Measurements from ENCODE around the gene PSENEN.

The PSENEN gene

DNA sequence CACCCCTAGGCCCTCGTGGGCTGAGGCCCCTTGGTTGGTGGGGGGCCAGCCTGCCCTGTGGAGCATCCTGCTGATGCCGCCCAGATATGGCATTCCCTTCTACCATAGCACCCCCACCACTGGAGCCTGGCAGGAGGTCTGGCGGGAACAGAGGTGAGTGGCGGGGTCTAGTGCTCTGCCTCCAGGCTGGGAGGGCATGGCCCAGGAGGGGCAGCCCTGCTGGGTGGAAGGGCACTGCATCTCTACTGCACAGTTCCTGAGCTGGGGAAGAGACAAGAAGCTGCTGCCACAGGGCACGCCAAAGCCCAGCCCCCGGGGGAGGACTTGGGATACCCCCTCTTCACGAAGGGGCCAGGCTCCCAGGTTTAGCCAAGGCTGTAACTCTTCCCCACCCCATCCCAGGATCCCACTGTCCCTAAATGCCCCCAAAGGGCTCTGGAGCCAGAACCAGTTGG is 30.1 kb upstream of the PSENEN start:
- TF ChIP-seq, protein P1, sequence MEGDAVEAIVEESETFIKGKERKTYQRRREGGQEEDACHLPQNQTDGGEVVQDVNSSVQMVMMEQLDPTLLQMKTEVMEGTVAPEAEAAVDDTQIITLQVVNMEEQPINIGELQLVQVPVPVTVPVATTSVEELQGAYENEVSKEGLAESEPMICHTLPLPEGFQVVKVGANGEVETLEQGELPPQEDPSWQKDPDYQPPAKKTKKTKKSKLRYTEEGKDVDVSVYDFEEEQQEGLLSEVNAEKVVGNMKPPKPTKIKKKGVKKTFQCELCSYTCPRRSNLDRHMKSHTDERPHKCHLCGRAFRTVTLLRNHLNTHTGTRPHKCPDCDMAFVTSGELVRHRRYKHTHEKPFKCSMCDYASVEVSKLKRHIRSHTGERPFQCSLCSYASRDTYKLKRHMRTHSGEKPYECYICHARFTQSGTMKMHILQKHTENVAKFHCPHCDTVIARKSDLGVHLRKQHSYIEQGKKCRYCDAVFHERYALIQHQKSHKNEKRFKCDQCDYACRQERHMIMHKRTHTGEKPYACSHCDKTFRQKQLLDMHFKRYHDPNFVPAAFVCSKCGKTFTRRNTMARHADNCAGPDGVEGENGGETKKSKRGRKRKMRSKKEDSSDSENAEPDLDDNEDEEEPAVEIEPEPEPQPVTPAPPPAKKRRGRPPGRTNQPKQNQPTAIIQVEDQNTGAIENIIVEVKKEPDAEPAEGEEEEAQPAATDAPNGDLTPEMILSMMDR (IDR thresholded peaks at IDR 0.05; ENCODE audit: low read depth, low read length): no peak
- no peak for DNase-seq (ENCODE audit: low read depth, low spot score)
- in situ Hi-C loops (cut with HindIII; ENCODE audit: low sequenced_read_pairs): no loop called here
- H3K4me3 ChIP-seq (ENCODE audit: low read depth, low read length): no peak overlapping the region

DNA sequence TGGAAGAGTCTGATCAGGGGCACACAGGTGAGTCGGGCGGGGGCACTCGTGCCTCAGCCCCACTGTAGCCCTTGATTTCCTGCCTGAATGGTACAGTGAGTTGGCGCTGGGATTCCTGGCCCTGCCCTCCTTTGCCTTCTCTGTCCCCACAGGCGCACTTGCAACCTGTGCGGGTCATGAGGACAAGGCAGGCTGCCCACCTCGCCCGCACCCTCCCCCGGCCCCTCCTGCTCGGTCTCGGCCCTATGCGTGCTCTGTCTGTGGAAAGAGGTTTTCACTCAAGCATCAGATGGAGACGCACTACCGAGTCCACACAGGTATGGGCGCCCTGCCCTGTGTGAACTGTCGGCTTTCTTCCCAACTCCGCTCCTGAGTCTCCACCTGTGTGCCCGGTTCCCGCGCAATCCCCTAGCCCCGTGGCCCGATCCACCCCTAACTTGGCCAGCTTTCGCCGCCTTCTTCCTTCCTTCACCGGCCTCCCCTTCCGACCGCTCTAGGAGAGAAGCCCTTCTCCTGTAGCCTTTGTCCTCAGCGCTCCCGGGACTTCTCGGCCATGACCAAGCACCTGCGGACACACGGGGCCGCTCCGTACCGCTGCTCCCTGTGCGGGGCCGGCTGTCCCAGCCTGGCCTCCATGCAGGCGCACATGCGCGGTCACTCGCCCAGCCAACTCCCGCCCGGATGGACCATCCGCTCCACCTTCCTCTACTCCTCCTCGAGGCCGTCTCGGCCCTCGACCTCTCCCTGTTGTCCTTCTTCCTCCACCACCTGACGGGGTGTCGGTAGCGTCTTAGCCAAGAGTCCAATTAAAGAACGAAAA is 29.3 kb upstream of the PSENEN start:
- no peak for DNase-seq (ENCODE audit: low read depth, low spot score)
- TF ChIP-seq, protein P1 (IDR thresholded peaks at IDR 0.05; ENCODE audit: low read depth, low read length): no peak
- H3K4me3 ChIP-seq (ENCODE audit: low read depth, low read length): peak overlapping the region; percentile 75
- in situ Hi-C loops (cut with HindIII; ENCODE audit: low sequenced_read_pairs): no loop called here

DNA sequence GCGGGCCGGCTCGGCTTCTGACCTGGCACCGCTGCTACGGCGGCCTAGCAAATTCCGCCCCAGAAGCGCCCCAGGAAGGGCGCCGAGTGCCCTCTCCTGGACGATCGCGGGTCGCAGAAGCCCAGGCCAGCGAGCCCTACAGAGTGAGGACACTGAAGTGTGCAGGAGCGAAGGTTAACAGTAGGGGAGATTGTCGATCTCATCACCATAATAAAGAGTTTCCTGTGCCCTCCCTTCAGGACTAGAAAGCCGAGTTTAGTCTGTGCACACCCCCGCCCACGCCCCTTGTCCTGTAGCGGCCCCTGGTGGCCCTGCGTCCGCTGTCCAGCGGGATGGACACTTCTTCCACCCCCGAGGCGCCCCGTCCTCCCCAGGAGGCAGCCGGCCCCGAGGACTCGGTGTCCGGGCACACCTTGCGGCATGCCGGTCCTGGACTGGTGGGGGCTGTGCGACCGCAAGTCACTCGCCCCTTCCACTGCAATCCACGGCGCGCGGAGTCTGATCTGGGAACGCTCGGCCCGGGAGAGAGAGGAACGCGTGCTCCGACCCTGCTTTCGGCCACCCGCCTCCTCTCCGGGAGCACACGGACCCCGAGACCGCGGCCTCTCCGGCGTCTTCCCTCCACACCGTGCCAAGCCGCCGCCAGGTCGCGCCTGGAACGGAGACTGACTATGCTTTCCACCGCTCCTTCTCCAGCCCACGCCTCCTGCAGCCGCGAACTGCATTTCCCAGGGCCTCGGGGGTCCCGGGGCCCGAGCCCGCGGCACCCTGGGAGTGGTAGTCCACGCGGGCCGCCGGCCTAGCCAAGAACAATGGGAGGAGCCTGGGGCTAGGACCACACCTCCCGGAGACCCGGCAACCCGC is 28.4 kb upstream of the PSENEN start:
- TF ChIP-seq, protein P1 (IDR thresholded peaks at IDR 0.05; ENCODE audit: low read depth, low read length): peak; percentile 93
- DNase-seq (ENCODE audit: low read depth, low spot score): peak; percentile 85
- in situ Hi-C loops (cut with HindIII; ENCODE audit: low sequenced_read_pairs): no loop called here

DNA sequence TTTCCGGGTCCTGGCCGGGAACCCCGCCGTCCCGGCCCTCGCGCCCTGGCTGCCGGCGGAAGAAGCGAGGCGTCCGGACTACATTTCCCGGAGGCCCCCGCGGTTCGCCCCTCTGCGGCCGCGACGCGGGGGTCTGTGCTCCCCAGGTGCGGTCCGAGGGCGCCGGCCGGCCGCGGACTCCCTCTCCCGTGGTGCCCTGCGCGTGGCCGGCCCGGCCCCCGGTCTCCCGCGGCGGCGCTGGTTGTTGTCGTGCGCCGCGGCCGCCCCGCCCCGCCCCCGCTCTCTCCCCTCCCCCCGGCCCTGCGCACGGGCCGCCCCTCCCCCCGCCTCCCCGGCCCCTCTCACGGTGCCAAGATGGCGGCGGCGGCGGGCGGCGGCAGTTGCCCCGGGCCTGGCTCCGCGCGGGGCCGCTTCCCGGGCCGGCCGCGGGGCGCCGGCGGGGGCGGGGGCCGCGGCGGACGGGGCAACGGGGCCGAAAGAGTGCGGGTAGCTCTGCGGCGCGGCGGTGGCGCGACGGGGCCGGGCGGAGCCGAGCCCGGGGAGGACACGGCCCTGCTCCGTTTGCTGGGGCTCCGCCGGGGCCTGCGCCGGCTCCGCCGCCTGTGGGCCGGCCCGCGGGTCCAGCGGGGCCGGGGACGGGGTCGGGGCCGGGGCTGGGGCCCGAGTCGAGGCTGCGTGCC is 27.6 kb upstream of the PSENEN start, which contains the start of gene KMT2B:
Gene KMT2B (plus strand): TSS at position 339 of the 680 bp plus-strand sequence. CDS start 16 bp downstream, at position 355.
- in situ Hi-C loops (cut with HindIII; ENCODE audit: low sequenced_read_pairs): no loop called here
- TF ChIP-seq, protein P1 (IDR thresholded peaks at IDR 0.05; ENCODE audit: low read depth, low read length): no peak
- peak within 1 kb of the TSS; percentile 82 for H3K4me3 ChIP-seq (ENCODE audit: low read depth, low read length)
- peak; percentile 98 for DNase-seq (ENCODE audit: low read depth, low spot score)

More for the DNA sequence above, 28.4 kb upstream of the PSENEN start:
- peak overlapping the region; percentile 75 for H3K4me3 ChIP-seq (ENCODE audit: low read depth, low read length)

DNA sequence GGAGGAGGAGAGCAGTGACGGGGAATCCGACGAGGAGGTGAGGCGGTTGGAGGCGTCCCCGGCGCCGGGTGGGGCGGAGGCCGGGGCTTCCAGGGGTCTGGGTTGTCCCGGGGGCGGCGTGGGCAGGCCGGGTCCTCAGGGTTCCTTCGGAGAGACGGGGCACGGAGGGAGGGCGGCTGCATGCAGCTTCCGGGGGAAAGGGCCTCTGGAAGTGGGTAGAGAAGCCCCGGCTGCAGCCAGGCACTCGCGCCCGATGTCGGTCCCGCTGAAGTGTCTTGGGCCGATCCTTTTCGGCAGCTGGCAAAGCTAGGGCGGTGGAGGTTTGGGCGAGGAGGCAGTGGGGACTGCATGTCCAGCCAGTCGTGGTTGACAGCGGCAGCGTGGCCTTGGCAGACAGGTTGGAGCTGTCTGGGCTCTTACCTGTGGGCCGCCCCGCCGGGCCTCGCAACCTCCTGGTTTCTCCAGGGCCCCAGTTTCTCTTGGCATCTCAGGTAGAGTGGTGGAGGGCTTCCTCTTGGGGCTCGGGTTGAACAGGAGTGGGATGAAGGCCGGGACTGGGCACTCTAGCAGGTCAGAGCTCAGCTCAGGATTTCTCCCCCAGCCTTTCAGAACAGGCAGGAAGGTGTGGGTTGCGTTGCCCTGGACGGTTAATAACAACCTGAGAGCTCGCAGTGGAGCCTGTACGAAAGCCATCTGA is 27.0 kb upstream of the PSENEN start:
- in situ Hi-C loops (cut with HindIII; ENCODE audit: low sequenced_read_pairs): no loop called here
- peak overlapping the region; percentile 82 for H3K4me3 ChIP-seq (ENCODE audit: low read depth, low read length)
- DNase-seq (ENCODE audit: low read depth, low spot score): peak; percentile 2
- TF ChIP-seq, protein P1 (IDR thresholded peaks at IDR 0.05; ENCODE audit: low read depth, low read length): no peak
